Astrocyte of the spinal cord (primary cell): Measurements from ENCODE around the gene EDAR.

Source experiments
- DNase-seq: peaks from one replicate; pipeline ENCODE4 v3.0.0; 2011; ENCODE audit warnings: low read depth, low spot score
- H3K4me3 ChIP-seq: 2 replicates; pipeline ENCODE4 v1.5.1; 2011; ENCODE audit warnings: low read depth, mild to moderate bottlenecking, low read length, moderate library complexity
- CTCF ChIP-seq: IDR thresholded peaks from 2 replicates; pipeline ENCODE4 v1.5.1; 2012; ENCODE audit warnings: low read depth, mild to moderate bottlenecking, low read length, inconsistent platforms
- in situ Hi-C: cut with HindIII; loops from 2 replicates; pipeline ENCODE4 v1.10.0; 2017; ENCODE audit warnings: low sequenced_read_pairs

Gene EDAR

GRCh38 chr2:108869542-108869941, 119.5 kb downstream of the EDAR start:
- no peak for DNase-seq
- H3K4me3 ChIP-seq: no peak overlapping the region
- TF ChIP-seq CTCF: no peak
- in situ Hi-C loops: no loop called here

GRCh38 chr2:108868911-108869310, 120.1 kb downstream of the EDAR start:
- no peak for TF ChIP-seq CTCF
- H3K4me3 ChIP-seq: no peak overlapping the region
- no peak for DNase-seq
- in situ Hi-C loops: no loop called here

GRCh38 chr2:108866041-108866440, 123.0 kb downstream of the EDAR start:
- no peak for TF ChIP-seq CTCF
- no peak overlapping the region for H3K4me3 ChIP-seq
- in situ Hi-C loops: no loop called here
- no peak for DNase-seq

GRCh38 chr2:108858894-108859293, 130.1 kb downstream of the EDAR start:
- no peak for TF ChIP-seq CTCF
- no peak overlapping the region for H3K4me3 ChIP-seq
- in situ Hi-C loops: no loop called here
- DNase-seq: peak; percentile 7

- in situ Hi-C loops: no loop called here
- no peak for TF ChIP-seq CTCF
- no peak overlapping the region for H3K4me3 ChIP-seq
- DNase-seq: peak; percentile 8
Observed at GRCh38 chr2:108855194-108855593, 133.8 kb downstream of the EDAR start.

GRCh38 chr2:108854484-108854883, 134.5 kb downstream of the EDAR start:
- TF ChIP-seq CTCF: no peak
- no peak overlapping the region for H3K4me3 ChIP-seq
- in situ Hi-C loops: no loop called here

GRCh38 chr2:108853421-108853820, 135.6 kb downstream of the EDAR start:
- in situ Hi-C loops: no loop called here
- no peak for TF ChIP-seq CTCF
- no peak for DNase-seq
- H3K4me3 ChIP-seq: no peak overlapping the region

More at GRCh38 chr2:108854484-108854883, 134.5 kb downstream of the EDAR start:
- no peak for DNase-seq
